ENCODE data around the gene CAMK2G.
"Not testable (repeated sequence)": the region's sequence is repeated elsewhere in the genome, so short reads cannot be mapped to it uniquely, and the experiment has no call there.

CAMK2G gene

GRCh38 chr10:73874267-73875138, at the start of gene CAMK2G:
Gene CAMK2G (minus strand): TSS chr10:73874555. CDS start chr10:73874461, 94 bp downstream.
- peaks cover 2% of the 10 kb centered on the region; the same call in 1 of the 2 replicates for H3K36me3 ChIP-seq (ENCODE audit: control insufficient read depth, insufficient read depth, low read length)
- no CpG with 5 or more reads among the region's 95 CpGs for WGBS (ENCODE audit: insufficient coverage, insufficient read length)
- H3K27me3 ChIP-seq (ENCODE audit: control insufficient read depth, insufficient read depth, low read length): no peaks in the 10 kb centered on the region
- DNase-seq (ENCODE audit: low read depth, low spot score): peak; percentile 27
- no peak within 1 kb of the TSS for H3K27ac ChIP-seq (ENCODE audit: low read length)
- H3K9me3 ChIP-seq (ENCODE audit: control insufficient read depth, insufficient read depth, low read length): no peaks in the 10 kb centered on the region
- H3K4me3 ChIP-seq (ENCODE audit: low read length): peak within 1 kb of the TSS; percentile 88
- H3K4me1 ChIP-seq (ENCODE audit: control insufficient read depth, insufficient read depth, low read length): 0 out of 2 replicates have a peak, but pooled peaks cover 3% of the 10 kb centered on the region

GRCh38 chr10:73922864-73923133, 48.4 kb upstream of the CAMK2G start:
- DNase-seq (ENCODE audit: low read depth, low spot score): no peak
- WGBS (ENCODE audit: insufficient coverage, insufficient read length): no CpG with 5 or more reads among the region's 2 CpGs

GRCh38 chr10:73922007-73922863, 47.9 kb upstream of the CAMK2G start:
- no CpG with 5 or more reads among the region's 6 CpGs for WGBS (ENCODE audit: insufficient coverage, insufficient read length)
- Histone ChIP-seq H3K36me3 (ENCODE audit: control insufficient read depth, insufficient read depth, low read length) (no peaks in the 10 kb centered on the region), H3K27me3 (ENCODE audit: control insufficient read depth, insufficient read depth, low read length) (no peaks in the 10 kb centered on the region), H3K9me3 (ENCODE audit: control insufficient read depth, insufficient read depth, low read length) (no peaks in the 10 kb centered on the region), H3K4me3 (ENCODE audit: low read length) (no peak overlapping the region), H3K4me1 (ENCODE audit: control insufficient read depth, insufficient read depth, low read length) (peaks cover 2% of the 10 kb centered on the region; the same call in 1 of the 2 replicates), H3K27ac (ENCODE audit: low read length) (no peak overlapping the region)
- DNase-seq (ENCODE audit: low read depth, low spot score): no peak

More at GRCh38 chr10:73922864-73923133, 48.4 kb upstream of the CAMK2G start:
- Histone ChIP-seq H3K36me3 (ENCODE audit: control insufficient read depth, insufficient read depth, low read length) (no peaks in the 10 kb centered on the region), H3K4me3 (ENCODE audit: low read length) (no peak overlapping the region), H3K27me3 (ENCODE audit: control insufficient read depth, insufficient read depth, low read length) (no peaks in the 10 kb centered on the region), H3K9me3 (ENCODE audit: control insufficient read depth, insufficient read depth, low read length) (no peaks in the 10 kb centered on the region), H3K27ac (ENCODE audit: low read length) (no peak overlapping the region), H3K4me1 (ENCODE audit: control insufficient read depth, insufficient read depth, low read length) (peaks cover 2% of the 10 kb centered on the region; the same call in 1 of the 2 replicates)

GRCh38 chr10:73920089-73920488, 45.7 kb upstream of the CAMK2G start:
- H3K9me3 ChIP-seq (ENCODE audit: control insufficient read depth, insufficient read depth, low read length): no peaks in the 10 kb centered on the region
- H3K36me3 ChIP-seq (ENCODE audit: control insufficient read depth, insufficient read depth, low read length): peaks cover 4% of the 10 kb centered on the region; the same call in 1 of the 2 replicates
- peaks cover 2% of the 10 kb centered on the region; the same call in 1 of the 2 replicates for H3K4me1 ChIP-seq (ENCODE audit: control insufficient read depth, insufficient read depth, low read length)
- no peaks in the 10 kb centered on the region for H3K27me3 ChIP-seq (ENCODE audit: control insufficient read depth, insufficient read depth, low read length)
- DNase-seq (ENCODE audit: low read depth, low spot score): no peak
- no peak overlapping the region for H3K27ac ChIP-seq (ENCODE audit: low read length)
- WGBS (ENCODE audit: insufficient coverage, insufficient read length): no CpG with 5 or more reads among the region's 4 CpGs
- no peak overlapping the region for H3K4me3 ChIP-seq (ENCODE audit: low read length)

GRCh38 chr10:73919481-73919880, 45.1 kb upstream of the CAMK2G start:
- H3K36me3 ChIP-seq (ENCODE audit: control insufficient read depth, insufficient read depth, low read length); H3K4me1 ChIP-seq (ENCODE audit: control insufficient read depth, insufficient read depth, low read length); H3K9me3 ChIP-seq (ENCODE audit: control insufficient read depth, insufficient read depth, low read length); DNase-seq (ENCODE audit: low read depth, low spot score); H3K27ac ChIP-seq (ENCODE audit: low read length); H3K4me3 ChIP-seq (ENCODE audit: low read length); H3K27me3 ChIP-seq (ENCODE audit: control insufficient read depth, insufficient read depth, low read length): not testable (repeated sequence)
- no CpG with 5 or more reads among the region's 8 CpGs for WGBS (ENCODE audit: insufficient coverage, insufficient read length)

- WGBS (ENCODE audit: insufficient coverage, insufficient read length): no CpG with 5 or more reads among the region's 3 CpGs
Observed at GRCh38 chr10:73917566-73918305, 43.4 kb upstream of the CAMK2G start.

GRCh38 chr10:73916761-73917470, 42.6 kb upstream of the CAMK2G start:
- no CpG with 5 or more reads among the region's 5 CpGs for WGBS (ENCODE audit: insufficient coverage, insufficient read length)
- H3K4me3 ChIP-seq (ENCODE audit: low read length): no peak overlapping the region

More at GRCh38 chr10:73917566-73918305, 43.4 kb upstream of the CAMK2G start:
- peaks cover 4% of the 10 kb centered on the region; the same call in 1 of the 2 replicates for H3K36me3 ChIP-seq (ENCODE audit: control insufficient read depth, insufficient read depth, low read length)
- no peaks in the 10 kb centered on the region for H3K27me3 ChIP-seq (ENCODE audit: control insufficient read depth, insufficient read depth, low read length)
- H3K27ac ChIP-seq (ENCODE audit: low read length): no peak overlapping the region
- H3K4me3 ChIP-seq (ENCODE audit: low read length): no peak overlapping the region
- peaks cover 5% of the 10 kb centered on the region; the same call in 1 of the 2 replicates for H3K4me1 ChIP-seq (ENCODE audit: control insufficient read depth, insufficient read depth, low read length)
- no peaks in the 10 kb centered on the region for H3K9me3 ChIP-seq (ENCODE audit: control insufficient read depth, insufficient read depth, low read length)
- no peak for DNase-seq (ENCODE audit: low read depth, low spot score)

GRCh38 chr10:73915206-73915851, 41.0 kb upstream of the CAMK2G start:
- DNase-seq (ENCODE audit: low read depth, low spot score): no peak
- Histone ChIP-seq H3K4me1 (ENCODE audit: control insufficient read depth, insufficient read depth, low read length) (peaks cover 10% of the 10 kb centered on the region; the same call in 1 of the 2 replicates), H3K27me3 (ENCODE audit: control insufficient read depth, insufficient read depth, low read length) (peaks cover 4% of the 10 kb centered on the region), H3K9me3 (ENCODE audit: control insufficient read depth, insufficient read depth, low read length) (no peaks in the 10 kb centered on the region), H3K36me3 (ENCODE audit: control insufficient read depth, insufficient read depth, low read length) (peaks cover 4% of the 10 kb centered on the region; the same call in 1 of the 2 replicates), H3K4me3 (ENCODE audit: low read length) (no peak overlapping the region), H3K27ac (ENCODE audit: low read length) (no peak overlapping the region)
- no CpG with 5 or more reads among the region's 8 CpGs for WGBS (ENCODE audit: insufficient coverage, insufficient read length)

More at GRCh38 chr10:73916761-73917470, 42.6 kb upstream of the CAMK2G start:
- H3K4me1 ChIP-seq (ENCODE audit: control insufficient read depth, insufficient read depth, low read length): peaks cover 7% of the 10 kb centered on the region; the same call in 1 of the 2 replicates
- no peak for DNase-seq (ENCODE audit: low read depth, low spot score)
- peaks cover 2% of the 10 kb centered on the region for H3K27me3 ChIP-seq (ENCODE audit: control insufficient read depth, insufficient read depth, low read length)
- H3K27ac ChIP-seq (ENCODE audit: low read length): no peak overlapping the region
- H3K36me3 ChIP-seq (ENCODE audit: control insufficient read depth, insufficient read depth, low read length): peaks cover 4% of the 10 kb centered on the region; the same call in 1 of the 2 replicates
- no peaks in the 10 kb centered on the region for H3K9me3 ChIP-seq (ENCODE audit: control insufficient read depth, insufficient read depth, low read length)

GRCh38 chr10:73914036-73914435, 39.7 kb upstream of the CAMK2G start:
- peaks cover 4% of the 10 kb centered on the region; the same call in 1 of the 2 replicates for H3K36me3 ChIP-seq (ENCODE audit: control insufficient read depth, insufficient read depth, low read length)
- H3K27ac ChIP-seq (ENCODE audit: low read length): no peak overlapping the region
- H3K9me3 ChIP-seq (ENCODE audit: control insufficient read depth, insufficient read depth, low read length): no peaks in the 10 kb centered on the region
- no peak for DNase-seq (ENCODE audit: low read depth, low spot score)
- H3K4me3 ChIP-seq (ENCODE audit: low read length): no peak overlapping the region
- H3K27me3 ChIP-seq (ENCODE audit: control insufficient read depth, insufficient read depth, low read length): peaks cover 4% of the 10 kb centered on the region
- WGBS (ENCODE audit: insufficient coverage, insufficient read length): no CpG with 5 or more reads among the region's 10 CpGs
- H3K4me1 ChIP-seq (ENCODE audit: control insufficient read depth, insufficient read depth, low read length): peaks cover 10% of the 10 kb centered on the region; the same call in 1 of the 2 replicates
